GM23338 (cell line): ENCODE measurements around the gene CCDC50.

Experiments used
- EZH2 ChIP-seq: fragments of 200-600 bp; sonication (generic); IDR thresholded peaks from one replicate; pipeline ENCODE4 v1.8.0; 2017; ENCODE audit warnings: antibody characterized with exemption, mild to moderate bottlenecking, low read depth; ENCODE audit not compliant: unreplicated experiment
- JUNB ChIP-seq: IDR thresholded peaks from one replicate; pipeline ENCODE4 v1.6.1; 2016; ENCODE audit warnings: antibody characterized with exemption; ENCODE audit not compliant: unreplicated experiment
- POLR2AphosphoS5 ChIP-seq: IDR thresholded peaks from 2 replicates; pipeline ENCODE4 v1.6.1; 2016; ENCODE audit warnings: antibody characterized with exemption, low read depth
- STAT1 ChIP-seq: IDR thresholded peaks from one replicate; pipeline ENCODE4 v1.6.1; 2016; ENCODE audit warnings: antibody characterized with exemption; ENCODE audit not compliant: unreplicated experiment
- ZNF331 ChIP-seq: fragments of 250-450 bp; sonication (Bioruptor Pico); IDR thresholded peaks from 2 replicates; pipeline ENCODE4 v1.5.0; 2020; ENCODE audit warnings: low read depth, mild to moderate bottlenecking, moderate library complexity
- TF ChIP-seq, protein P1 (sequence below), 2 experiments: fragments of 200-600 bp in 1 of 2; sonication (generic) in 1 of 2; conservative IDR thresholded peaks; 2 replicates each; pipeline versions ENCODE4 v1.5.1 to v1.6.1; 2016 to 2017; ENCODE audit warnings: antibody characterized with exemption in 2 of 2, low read depth in 2 of 2, mild to moderate bottlenecking in 2 of 2, moderate library complexity in 1 of 2
- TF ChIP-seq, protein P2 (sequence below): IDR thresholded peaks from one replicate; pipeline ENCODE4 v1.6.1; 2018; ENCODE audit warnings: antibody characterized with exemption; ENCODE audit not compliant: unreplicated experiment

DNA sequence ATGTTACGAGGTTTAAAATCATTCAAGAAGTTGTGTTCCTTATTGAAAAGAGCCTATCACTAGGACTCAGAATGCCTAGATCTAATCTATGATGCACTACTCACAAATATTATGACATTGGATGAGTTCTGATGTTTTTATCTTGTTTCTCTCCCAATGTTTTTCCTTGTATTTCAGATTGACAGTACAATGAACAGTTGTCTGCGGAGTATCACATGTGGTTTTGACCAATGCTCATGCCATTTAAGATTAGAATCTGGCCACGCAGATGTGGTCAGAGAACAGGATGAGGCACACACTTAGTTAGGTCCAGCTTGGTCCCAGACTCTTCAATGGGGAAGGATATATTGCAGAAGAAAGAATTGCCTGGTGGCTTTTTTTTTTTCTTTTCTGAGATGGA lies 25.6 kb upstream of the CCDC50 start:
- TF ChIP-seq, protein P1, sequence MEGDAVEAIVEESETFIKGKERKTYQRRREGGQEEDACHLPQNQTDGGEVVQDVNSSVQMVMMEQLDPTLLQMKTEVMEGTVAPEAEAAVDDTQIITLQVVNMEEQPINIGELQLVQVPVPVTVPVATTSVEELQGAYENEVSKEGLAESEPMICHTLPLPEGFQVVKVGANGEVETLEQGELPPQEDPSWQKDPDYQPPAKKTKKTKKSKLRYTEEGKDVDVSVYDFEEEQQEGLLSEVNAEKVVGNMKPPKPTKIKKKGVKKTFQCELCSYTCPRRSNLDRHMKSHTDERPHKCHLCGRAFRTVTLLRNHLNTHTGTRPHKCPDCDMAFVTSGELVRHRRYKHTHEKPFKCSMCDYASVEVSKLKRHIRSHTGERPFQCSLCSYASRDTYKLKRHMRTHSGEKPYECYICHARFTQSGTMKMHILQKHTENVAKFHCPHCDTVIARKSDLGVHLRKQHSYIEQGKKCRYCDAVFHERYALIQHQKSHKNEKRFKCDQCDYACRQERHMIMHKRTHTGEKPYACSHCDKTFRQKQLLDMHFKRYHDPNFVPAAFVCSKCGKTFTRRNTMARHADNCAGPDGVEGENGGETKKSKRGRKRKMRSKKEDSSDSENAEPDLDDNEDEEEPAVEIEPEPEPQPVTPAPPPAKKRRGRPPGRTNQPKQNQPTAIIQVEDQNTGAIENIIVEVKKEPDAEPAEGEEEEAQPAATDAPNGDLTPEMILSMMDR (conservative IDR thresholded peaks at IDR 0.05; ENCODE audit: low read depth in 2 of 2) = no peak
- TF ChIP-seq POLR2AphosphoS5 = no peak
- TF ChIP-seq, protein P2, sequence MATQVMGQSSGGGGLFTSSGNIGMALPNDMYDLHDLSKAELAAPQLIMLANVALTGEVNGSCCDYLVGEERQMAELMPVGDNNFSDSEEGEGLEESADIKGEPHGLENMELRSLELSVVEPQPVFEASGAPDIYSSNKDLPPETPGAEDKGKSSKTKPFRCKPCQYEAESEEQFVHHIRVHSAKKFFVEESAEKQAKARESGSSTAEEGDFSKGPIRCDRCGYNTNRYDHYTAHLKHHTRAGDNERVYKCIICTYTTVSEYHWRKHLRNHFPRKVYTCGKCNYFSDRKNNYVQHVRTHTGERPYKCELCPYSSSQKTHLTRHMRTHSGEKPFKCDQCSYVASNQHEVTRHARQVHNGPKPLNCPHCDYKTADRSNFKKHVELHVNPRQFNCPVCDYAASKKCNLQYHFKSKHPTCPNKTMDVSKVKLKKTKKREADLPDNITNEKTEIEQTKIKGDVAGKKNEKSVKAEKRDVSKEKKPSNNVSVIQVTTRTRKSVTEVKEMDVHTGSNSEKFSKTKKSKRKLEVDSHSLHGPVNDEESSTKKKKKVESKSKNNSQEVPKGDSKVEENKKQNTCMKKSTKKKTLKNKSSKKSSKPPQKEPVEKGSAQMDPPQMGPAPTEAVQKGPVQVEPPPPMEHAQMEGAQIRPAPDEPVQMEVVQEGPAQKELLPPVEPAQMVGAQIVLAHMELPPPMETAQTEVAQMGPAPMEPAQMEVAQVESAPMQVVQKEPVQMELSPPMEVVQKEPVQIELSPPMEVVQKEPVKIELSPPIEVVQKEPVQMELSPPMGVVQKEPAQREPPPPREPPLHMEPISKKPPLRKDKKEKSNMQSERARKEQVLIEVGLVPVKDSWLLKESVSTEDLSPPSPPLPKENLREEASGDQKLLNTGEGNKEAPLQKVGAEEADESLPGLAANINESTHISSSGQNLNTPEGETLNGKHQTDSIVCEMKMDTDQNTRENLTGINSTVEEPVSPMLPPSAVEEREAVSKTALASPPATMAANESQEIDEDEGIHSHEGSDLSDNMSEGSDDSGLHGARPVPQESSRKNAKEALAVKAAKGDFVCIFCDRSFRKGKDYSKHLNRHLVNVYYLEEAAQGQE = no peak
- no peak for TF ChIP-seq EZH2
- TF ChIP-seq JUNB = no peak
- TF ChIP-seq ZNF331 (CRISPR knock-in tag) = no peak
- TF ChIP-seq STAT1 = no peak
